CD4-positive, alpha-beta T cell treated with Interleukin-2 at 100 ng/mL for 4 hours (primary cell): ENCODE measurements around the gene DGKZ.
"Not testable (repeated sequence)": the region's sequence is repeated elsewhere in the genome, so short reads cannot be mapped to it uniquely, and the experiment has no call there.

Source experiments
- DNase-seq: peaks from one replicate; pipeline ENCODE4 v3.0.0-alpha.2; 2020; ENCODE audit warnings: low spot score

DGKZ gene

DNA sequence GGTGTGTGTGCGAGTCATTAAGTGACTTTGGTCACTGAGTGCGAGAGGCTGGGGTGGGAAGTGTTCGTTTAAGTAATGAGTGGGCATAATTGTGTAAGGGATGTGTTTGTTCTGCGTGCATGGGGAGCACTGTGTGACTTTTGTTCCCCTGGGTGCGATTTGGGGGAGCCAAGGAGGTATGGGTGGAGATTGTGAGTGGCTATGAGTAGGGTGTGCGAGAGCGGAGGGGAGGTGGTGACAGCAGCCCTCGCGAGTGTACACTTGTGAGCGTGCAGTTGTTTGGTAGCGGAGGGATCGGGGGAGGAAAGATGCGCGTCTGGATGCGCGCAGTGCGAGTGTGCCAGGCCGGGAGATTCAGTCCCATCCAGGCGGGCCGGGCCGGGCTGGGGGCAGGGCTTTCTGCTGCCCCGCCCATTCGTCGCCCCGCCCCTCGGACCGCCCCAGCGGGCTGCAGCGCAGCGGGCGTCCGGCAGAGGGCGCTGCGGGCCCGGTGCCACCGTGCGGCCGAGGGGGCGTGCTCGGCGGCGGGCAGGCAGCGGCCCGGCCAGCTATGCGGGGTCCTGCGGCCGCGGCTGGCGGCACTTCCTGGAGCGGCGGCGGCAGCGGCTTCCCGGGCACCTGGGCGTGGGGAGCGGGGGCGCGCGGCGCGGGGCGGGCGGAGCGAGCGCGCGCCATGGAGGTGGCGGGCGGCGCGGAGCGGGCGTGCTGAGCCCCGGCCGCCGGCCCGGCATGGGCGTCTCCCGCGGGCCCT lies at the start of gene DGKZ:
TSS of gene DGKZ (plus strand) at position 578 of the 751 bp plus-strand sequence. CDS start 197 bp downstream, outside the sequence.
- peak; percentile 89 for DNase-seq

GRCh38 chr11:46298699-46299433 lies 48.4 kb upstream of the DGKZ start:
- no peak for DNase-seq

DNA sequence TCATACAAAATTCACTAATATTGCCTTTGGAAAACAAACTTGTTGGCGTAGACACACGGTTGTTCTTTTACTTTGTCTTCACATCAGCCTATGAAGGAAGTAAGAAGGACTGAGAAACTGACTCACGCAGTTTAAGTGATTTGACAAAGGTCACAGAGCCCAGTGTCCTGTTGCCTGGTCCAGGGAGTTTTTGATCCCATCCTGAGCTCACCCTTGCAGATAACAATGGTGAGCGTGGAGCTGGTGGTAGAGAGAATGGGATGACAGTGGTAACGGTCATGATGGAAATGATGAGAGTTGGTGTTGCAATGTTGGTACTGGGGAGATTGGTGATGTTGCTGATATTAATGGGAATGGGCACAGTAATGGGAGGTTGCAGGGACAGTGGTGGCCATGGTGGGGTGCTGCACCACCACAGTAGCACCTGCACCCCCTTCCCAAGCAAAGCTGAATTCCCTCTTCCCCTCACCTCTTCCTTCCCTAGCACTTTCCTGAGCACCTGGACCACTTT lies 47.8 kb upstream of the DGKZ start:
- DNase-seq, result no peak

DNA sequence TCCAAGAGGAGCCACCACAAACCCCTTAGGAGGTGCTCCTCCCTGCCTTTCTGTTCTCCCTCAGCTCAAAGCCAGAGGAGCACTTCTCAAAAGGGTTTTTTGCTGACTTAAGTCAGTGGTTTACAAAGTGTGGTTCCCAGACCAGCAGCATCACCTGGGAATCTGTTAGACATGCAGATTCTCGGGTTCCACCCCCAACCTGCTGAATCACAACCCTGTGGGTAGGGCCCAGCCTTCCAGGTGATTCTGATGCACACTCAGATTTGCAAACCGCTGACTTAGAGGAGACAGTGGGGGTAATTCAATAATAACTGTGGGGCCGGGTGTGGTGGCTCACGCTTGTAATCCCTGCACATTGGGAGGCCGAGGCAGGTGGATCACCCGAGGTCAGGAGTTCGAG lies 47.0 kb upstream of the DGKZ start:
- DNase-seq, result no peak

DNA sequence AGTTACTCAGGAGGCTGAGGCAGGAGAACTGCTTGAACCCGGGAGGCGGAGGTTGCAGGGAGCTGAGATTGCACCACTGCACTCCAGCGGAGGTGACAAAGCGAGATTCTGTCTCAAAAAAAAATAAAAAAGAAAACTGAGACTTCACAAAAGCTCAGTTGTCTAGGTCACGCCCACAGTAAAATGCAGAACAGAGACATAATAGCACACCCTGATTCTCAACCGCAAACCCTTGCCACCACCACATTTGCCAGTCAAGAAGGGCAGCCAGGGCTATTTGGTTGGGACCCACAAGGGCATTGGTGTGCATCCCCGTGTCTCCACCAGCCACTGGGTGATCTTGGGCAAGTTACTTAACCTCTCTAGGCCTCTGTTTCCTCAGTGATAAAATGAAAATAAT lies 44.4 kb upstream of the DGKZ start:
- DNase-seq, result no peak

DNA sequence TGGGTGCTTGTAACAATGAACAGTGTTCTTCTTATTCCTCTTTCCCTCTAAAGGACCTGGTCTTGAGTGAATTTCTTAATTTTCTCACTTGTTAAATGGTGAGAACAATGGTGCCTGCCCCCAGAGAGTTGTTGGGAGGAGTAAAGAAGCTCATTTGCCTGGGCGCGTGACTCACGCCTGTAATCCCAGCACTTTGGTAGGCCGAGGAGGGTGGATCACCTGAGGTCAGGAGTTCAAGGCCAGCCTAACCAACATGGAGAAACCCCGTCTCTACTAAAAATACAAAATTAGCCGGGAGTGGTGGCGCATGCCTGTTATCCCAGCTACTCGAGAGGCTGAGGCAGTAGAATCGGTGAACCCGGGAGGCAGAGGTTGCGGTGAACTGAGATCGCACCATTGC lies 43.2 kb upstream of the DGKZ start:
- DNase-seq, result not testable (repeated sequence)

DNA sequence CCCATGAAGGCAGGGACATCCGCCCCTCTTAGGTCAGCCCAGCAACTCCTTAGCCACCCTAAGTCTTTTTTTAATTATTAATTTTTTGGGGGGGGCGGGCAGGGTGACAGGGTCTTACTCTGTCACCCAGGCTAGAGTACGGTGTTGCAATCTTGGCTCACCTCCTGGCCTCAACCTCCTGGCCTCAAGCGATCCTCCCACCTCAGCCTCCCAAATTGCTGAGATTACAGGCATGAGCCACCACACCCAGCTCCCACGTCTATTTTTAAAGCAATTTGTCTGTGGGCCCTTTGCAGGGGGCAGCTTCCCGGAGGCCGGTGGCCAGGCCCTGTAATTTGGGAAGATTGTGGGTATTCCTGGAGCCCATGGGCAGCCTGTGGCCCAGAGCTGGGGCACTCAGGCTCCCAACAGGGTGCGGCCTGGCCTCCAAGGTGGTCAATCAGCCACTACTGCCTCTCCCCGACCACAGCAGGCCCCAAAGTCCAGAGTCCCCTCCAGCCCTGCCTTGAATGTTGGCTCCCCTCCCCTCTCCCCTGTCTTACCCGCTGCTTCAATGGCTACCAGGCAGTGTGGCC lies 42.6 kb upstream of the DGKZ start:
- DNase-seq, result no peak

GRCh38 chr11:46305295-46305694 lies 42.0 kb upstream of the DGKZ start:
- peak; percentile 13 for DNase-seq

GRCh38 chr11:46306296-46306853 lies 40.9 kb upstream of the DGKZ start:
- no peak for DNase-seq

- DNase-seq, result no peak
Measured at GRCh38 chr11:46307369-46307768, 39.9 kb upstream of the DGKZ start.

DNA sequence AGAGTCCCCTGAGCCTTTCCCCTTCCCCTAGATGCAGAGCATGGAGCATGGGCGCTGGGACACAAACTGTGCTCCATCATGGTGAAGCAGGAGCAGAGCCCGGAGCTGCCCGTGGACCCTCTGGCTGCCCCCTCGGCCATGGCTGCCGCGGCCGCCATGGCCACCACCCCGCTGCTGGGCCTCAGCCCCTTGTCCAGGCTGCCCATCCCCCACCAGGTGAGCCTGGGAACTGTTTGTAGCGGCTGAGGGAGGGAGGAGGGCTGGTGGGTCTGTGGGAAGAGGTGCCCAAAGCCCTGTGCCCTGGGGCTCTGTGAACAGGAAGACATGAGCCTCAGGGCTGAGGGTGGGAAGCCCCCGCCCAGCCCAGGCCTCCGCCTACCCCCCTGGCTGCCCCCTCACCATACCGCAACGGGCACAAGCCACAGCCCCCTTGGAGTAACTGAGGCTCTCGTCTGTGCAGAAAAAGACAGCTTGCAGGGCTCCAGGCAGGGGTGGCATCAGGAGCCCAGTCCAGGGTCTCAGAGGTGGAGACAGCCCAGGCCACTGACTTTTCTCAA lies 39.4 kb upstream of the DGKZ start:
- DNase-seq, result no peak

DNA sequence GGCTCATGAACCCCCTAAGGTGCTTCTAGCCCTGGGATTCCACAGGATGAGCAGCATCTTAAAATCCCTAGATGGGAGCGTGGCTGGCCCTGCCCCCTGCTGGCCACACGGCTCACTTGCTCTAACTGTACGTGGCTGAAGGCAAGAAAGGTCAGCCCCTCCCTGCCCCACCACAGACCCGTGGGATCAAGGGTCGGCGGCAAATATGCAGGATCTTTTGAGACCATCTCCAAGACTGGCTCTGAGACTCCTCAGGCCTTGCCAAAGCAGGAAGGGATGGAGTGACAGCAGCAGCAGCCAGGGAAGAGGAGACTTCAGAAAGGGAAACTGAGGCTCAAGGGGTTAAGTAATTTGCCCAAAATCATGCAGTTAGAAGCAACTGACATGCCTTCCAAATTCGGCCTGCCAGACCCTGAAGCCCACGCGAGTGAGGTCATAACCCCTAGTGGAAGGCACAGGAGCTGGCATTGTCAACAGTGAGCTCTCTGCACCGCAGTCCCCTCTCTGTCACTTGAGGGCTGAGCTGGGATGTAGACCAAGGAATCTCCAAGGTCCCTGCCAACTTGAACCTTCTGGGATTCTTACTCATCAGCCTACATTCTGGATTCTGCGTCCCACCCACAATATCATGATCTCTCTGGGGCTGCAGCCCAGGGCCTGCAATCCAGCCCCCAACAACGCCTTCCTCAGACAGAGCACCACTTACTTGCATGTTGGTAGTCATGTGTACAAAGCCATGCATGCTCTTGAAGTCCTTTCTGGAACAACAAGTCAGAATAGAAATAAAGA lies 38.4 kb upstream of the DGKZ start:
- DNase-seq, result peak; percentile 58

DNA sequence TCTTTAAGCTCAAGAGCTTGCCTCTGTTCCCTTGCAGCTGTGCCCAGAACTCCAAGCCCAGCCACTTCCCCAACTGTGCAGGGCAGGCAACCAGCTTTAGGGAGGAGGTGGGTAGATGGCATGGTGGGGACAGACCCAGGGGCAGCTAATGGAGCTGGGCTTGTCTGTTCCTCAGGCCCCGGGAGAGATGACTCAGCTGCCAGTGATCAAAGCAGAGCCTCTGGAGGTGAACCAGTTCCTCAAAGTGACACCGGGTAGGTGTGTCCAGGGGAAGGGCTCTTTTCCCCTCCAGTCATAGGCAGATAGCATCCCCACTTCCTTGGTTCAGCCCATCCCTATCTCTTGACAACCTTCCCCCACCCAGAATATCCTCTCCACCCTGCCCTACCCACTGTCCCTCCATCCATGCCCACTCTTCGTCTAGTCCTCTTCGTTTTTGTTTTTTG lies 37.4 kb upstream of the DGKZ start:
- no peak for DNase-seq

DNA sequence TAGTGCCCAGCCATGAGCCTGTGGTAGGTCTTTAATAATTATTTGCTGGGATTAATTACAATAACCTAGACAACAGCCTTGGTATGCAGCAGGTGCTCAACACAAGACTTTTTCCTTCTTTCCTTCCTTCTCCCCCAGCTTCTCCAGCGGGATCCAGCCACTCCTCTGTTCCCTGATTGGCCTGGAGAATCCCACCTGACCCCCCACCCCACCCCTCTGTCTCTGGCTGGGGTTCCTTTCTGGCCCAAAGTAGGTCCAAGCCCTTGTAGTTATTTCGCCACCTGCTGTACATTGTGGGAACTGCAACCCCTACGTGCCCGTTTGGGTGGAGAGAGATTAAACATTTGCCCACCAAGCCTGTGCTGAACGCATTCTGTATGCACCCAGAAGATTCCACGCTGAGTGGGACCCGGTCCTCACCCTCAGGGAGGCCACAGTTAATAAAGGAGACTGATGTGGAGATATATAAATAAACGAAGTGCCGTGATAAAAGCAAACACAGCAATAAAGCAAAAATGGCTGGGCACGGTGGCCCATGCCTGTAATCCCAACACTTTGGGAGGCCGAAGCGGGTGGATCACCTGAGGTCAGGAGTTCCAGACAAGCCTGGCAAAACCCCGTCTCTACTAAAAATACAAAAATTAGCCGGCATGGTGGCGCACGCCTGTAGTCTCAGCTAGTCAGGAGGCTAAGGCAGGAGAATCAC lies 32.1 kb upstream of the DGKZ start:
- peak; percentile 80 for DNase-seq

- DNase-seq, result no peak
Measured at GRCh38 chr11:46315783-46316563, 31.3 kb upstream of the DGKZ start.

DNA sequence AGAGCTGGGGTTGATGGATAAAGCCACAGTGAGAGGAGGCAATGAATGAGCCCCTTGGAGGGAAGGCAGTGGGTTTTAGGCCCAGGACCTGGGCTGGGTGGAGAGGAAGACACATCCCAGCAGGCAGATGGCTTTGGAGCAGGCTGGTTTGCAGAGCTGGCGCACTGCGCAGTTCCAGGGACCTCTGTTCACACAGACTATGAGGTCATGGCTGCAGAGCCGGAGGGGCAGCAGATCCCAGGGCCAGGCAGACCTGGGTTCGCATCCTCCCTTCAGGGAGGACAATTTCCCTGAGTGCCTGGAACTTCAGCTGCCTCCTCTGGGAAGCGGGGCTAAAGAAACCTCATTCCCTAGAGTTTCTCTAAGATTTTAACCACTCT lies 28.2 kb upstream of the DGKZ start:
- no peak for DNase-seq

DNA sequence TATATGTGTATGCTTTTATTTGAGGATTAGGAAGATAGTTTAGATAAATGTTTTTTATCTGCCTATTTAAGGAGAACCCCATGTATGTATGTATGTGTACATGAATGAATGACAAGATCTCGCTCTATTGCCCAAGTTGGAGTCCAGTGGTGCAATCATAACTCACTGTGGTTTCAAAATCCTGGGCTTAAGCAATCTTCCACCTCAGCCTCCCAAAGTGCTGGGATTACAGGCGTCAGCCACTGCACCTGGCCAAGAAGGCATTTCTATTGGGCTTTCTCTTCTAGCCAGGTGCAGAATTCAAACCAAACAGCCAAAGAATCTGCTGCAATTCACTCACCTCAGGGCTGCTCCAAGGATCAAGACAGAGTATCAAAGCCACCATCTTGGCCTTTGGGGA lies 25.5 kb upstream of the DGKZ start:
- DNase-seq, result no peak

GRCh38 chr11:46322759-46323158 lies 24.5 kb upstream of the DGKZ start:
- DNase-seq, result no peak

- DNase-seq, result no peak
Measured at GRCh38 chr11:46326813-46327416, 20.3 kb upstream of the DGKZ start.

- no peak for DNase-seq
Measured at GRCh38 chr11:46327829-46328228, 19.4 kb upstream of the DGKZ start.
